OCI-LY7 (cell line): ENCODE measurements around the gene MBD3. TPM values are rescaled to one million over a fixed set of nuclear protein-coding genes. Genes with fewer than 3 reads are reported as not detected.

Source experiments
- BruUV-seq: library from RNA; stranded (reverse); fragments of 400-500 nt; replicated peaks from 2 replicates; lab custom pipeline; 2021; lab: Mats Ljungman, UMichigan
- CTCF ChIA-PET: fragments of 300-600 bp; sonication (Branson Sonifier 250); formaldehyde crosslinking; loops from one replicate; lab custom pipeline; 2022; ENCODE audit warnings: antibody characterized with exemption; ENCODE audit not compliant: unreplicated experiment; lab: Charles Lee
- POLR2A ChIA-PET: fragments of 300-600 bp; sonication (Branson Sonifier 250); formaldehyde crosslinking; loops from one replicate; lab custom pipeline; 2022; ENCODE audit warnings: antibody characterized with exemption; lab: Charles Lee
- DNase-seq: peaks from one replicate; pipeline ENCODE4 v3.0.0-alpha.2; 2015; ENCODE audit warnings: low spot score
- H2AFZ ChIP-seq: fragments of 200-600 bp; sonication (generic), shearing (Covaris generic); 2 replicates; pipeline ENCODE4 v1.6.1; 2014; ENCODE audit warnings: mild to moderate bottlenecking, antibody characterized with exemption, low read length, moderate library complexity
- H3K27ac ChIP-seq: fragments of 200-600 bp; sonication (generic); 2 replicates; pipeline ENCODE4 v1.5.1; 2014; ENCODE audit warnings: mixed run types, low read depth, mild to moderate bottlenecking, moderate library complexity, low read length, inconsistent platforms; ENCODE audit not compliant: poor library complexity, severe bottlenecking
- H3K36me3 ChIP-seq: fragments of 200-600 bp; sonication (generic); 2 replicates; pipeline ENCODE4 v1.6.1; 2014; ENCODE audit warnings: mild to moderate bottlenecking, antibody characterized with exemption, low read length, moderate library complexity, mixed read lengths; ENCODE audit not compliant: insufficient read depth
- H3K4me1 ChIP-seq: fragments of 200-600 bp; sonication (generic); 2 replicates; pipeline ENCODE4 v1.5.1; 2014; ENCODE audit warnings: mild to moderate bottlenecking, low read length; ENCODE audit not compliant: insufficient read depth, poor library complexity, severe bottlenecking
- H3K4me2 ChIP-seq: fragments of 200-600 bp; sonication (generic); 2 replicates; pipeline ENCODE4 v1.6.1; 2014; ENCODE audit warnings: mild to moderate bottlenecking, low read length
- H3K4me3 ChIP-seq: fragments of 200-600 bp; sonication (generic); 2 replicates; pipeline ENCODE4 v1.5.1; 2014; ENCODE audit warnings: mild to moderate bottlenecking, low read depth, low read length; ENCODE audit not compliant: poor library complexity, severe bottlenecking
- H3K79me2 ChIP-seq: fragments of 200-600 bp; sonication (generic); 2 replicates; pipeline ENCODE4 v1.6.1; 2016; ENCODE audit warnings: low read depth, mild to moderate bottlenecking, low read length, moderate library complexity, mixed read lengths; ENCODE audit not compliant: insufficient read depth
- H3K9me2 ChIP-seq: fragments of 200-600 bp; sonication (generic); 2 replicates; pipeline ENCODE4 v1.6.1; 2016; ENCODE audit warnings: mild to moderate bottlenecking, low read length, mixed read lengths; ENCODE audit not compliant: insufficient read depth
- H3K9me3 ChIP-seq: fragments of 200-600 bp; sonication (generic); 2 replicates; pipeline ENCODE4 v1.6.1; 2014; ENCODE audit warnings: mild to moderate bottlenecking, mixed run types, low read length, mixed read lengths
- H4K20me1 ChIP-seq: fragments of 200-600 bp; sonication (generic); 2 replicates; pipeline ENCODE4 v1.6.1; 2014; ENCODE audit warnings: mild to moderate bottlenecking, antibody characterized with exemption, low read length, moderate library complexity, mixed read lengths; ENCODE audit not compliant: insufficient read depth
- EZH2phosphoT487 ChIP-seq: fragments of 200-600 bp; sonication (generic); IDR thresholded peaks from 2 replicates; pipeline ENCODE4 v1.6.1; 2018; ENCODE audit warnings: low read depth, borderline replicate concordance, mild to moderate bottlenecking, mixed run types, antibody characterized with exemption, low read length, moderate library complexity, mixed read lengths
- intact Hi-C: fragments of 100-400 bp; cut with micrococcal nuclease; formaldehyde crosslinking; loops from one replicate; pipeline ENCODE4 v1.10.0; 2022; ENCODE audit not compliant: unreplicated experiment
- total RNA-seq, 2 experiments: library from RNA; depleted of rRNA in 1 of 2; stranded (reverse); fragments of >200 nt in 1 of 2; shearing (Covaris generic) in 1 of 2; gene quantifications; 2 replicates each; pipeline ENCODE4 v1.2.3, GENCODE V29; 2014 to 2022
- TF ChIP-seq, protein P1 (sequence below): fragments of 200-600 bp; sonication (generic); conservative IDR thresholded peaks from 2 replicates; pipeline ENCODE4 v1.5.1; 2014; ENCODE audit warnings: mild to moderate bottlenecking, antibody characterized with exemption, low read length, moderate library complexity, mixed read lengths

The MBD3 gene
- total RNA-seq, 2 experiments from 2014 or later, result 168 to 172 TPM

- Histone ChIP-seq H3K79me2 (no peaks in the 10 kb centered on the region), H3K9me3 (no peaks in the 10 kb centered on the region), H3K4me2 (peak overlapping the region; percentile 73), H3K27ac (no peak overlapping the region), H3K4me3 (peak overlapping the region; percentile 64), H3K9me2 (no peaks in the 10 kb centered on the region), H3K36me3 (no peaks in the 10 kb centered on the region), H3K4me1 (peaks cover 13% of the 10 kb centered on the region), H2AFZ (no peak overlapping the region), H4K20me1 (no peaks in the 10 kb centered on the region)
- ChIA-PET POLR2A (no interaction called here), CTCF (no interaction called here)
- TF ChIP-seq, protein P1, sequence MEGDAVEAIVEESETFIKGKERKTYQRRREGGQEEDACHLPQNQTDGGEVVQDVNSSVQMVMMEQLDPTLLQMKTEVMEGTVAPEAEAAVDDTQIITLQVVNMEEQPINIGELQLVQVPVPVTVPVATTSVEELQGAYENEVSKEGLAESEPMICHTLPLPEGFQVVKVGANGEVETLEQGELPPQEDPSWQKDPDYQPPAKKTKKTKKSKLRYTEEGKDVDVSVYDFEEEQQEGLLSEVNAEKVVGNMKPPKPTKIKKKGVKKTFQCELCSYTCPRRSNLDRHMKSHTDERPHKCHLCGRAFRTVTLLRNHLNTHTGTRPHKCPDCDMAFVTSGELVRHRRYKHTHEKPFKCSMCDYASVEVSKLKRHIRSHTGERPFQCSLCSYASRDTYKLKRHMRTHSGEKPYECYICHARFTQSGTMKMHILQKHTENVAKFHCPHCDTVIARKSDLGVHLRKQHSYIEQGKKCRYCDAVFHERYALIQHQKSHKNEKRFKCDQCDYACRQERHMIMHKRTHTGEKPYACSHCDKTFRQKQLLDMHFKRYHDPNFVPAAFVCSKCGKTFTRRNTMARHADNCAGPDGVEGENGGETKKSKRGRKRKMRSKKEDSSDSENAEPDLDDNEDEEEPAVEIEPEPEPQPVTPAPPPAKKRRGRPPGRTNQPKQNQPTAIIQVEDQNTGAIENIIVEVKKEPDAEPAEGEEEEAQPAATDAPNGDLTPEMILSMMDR, result no peak
- TF ChIP-seq EZH2phosphoT487, result no peak
- no peak for DNase-seq
- intact Hi-C loops, result no loop called here
- BruUV-seq, result no TSS peak
These were observed 25.4 kb downstream of the MBD3 start for GRCh38 chr19:1567116-1567847.

DNA sequence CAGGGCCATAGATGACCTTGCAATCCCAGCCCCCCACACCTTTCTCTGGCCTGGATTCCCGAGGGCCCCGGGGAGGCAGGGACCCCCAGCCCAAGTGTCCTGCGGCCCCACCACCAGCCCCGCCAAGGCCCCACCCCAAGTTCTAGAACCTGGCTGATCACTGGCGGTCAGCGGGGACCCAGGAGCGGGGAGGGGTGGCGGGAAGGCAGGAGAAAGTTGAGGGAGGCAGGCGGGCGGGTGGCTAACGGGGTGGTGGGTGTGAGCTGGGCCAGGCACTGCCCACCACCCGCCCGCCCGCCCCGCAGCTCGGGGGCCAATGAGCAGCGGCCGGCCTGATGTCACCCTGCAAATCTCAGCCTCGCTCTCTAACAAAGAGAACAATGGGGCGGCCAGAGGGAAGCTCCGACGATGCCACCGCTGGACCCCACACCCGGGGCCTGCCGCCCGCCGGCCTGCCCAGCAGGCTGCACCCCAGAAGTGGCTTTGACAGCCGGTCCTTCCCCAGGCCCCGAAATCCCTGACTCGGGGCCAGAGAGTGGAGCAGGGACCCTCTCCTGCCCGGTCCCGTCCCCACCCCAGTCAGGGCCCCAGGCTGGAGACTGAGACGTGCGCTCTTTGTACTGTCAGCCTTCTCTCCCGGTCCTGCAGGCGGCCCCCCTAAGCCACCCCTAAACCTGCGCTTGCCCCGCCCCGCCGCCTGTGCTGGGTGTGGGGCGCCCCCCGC lies 26.1 kb downstream of the MBD3 start:
- H3K79me2 ChIP-seq, result no peaks in the 10 kb centered on the region
- H4K20me1 ChIP-seq, result no peaks in the 10 kb centered on the region
- TF ChIP-seq, protein P1, result no peak
- no peak for TF ChIP-seq EZH2phosphoT487
- peaks cover 13% of the 10 kb centered on the region for H3K4me1 ChIP-seq
- H2AFZ ChIP-seq, result no peak overlapping the region
- no TSS peak for BruUV-seq
- CTCF ChIA-PET, result no interaction called here
- peak overlapping the region; percentile 64 for H3K4me3 ChIP-seq
- no peaks in the 10 kb centered on the region for H3K9me3 ChIP-seq
- intact Hi-C loops, result no loop called here
- no peaks in the 10 kb centered on the region for H3K9me2 ChIP-seq
- no peaks in the 10 kb centered on the region for H3K36me3 ChIP-seq
- POLR2A ChIA-PET, result no interaction called here
- peak overlapping the region; percentile 73 for H3K4me2 ChIP-seq
- no peak overlapping the region for H3K27ac ChIP-seq
- no peak for DNase-seq

- Histone ChIP-seq H3K4me1 (peaks cover 6% of the 10 kb centered on the region), H3K9me3 (no peaks in the 10 kb centered on the region), H3K27ac (no peak overlapping the region), H3K36me3 (no peaks in the 10 kb centered on the region), H3K4me3 (no peak overlapping the region), H3K79me2 (no peaks in the 10 kb centered on the region), H3K9me2 (no peaks in the 10 kb centered on the region), H2AFZ (no peak overlapping the region), H4K20me1 (no peaks in the 10 kb centered on the region), H3K4me2 (no peak overlapping the region)
- BruUV-seq, result no TSS peak
- no peak for DNase-seq
- ChIA-PET CTCF (no interaction called here), POLR2A (no interaction called here)
- intact Hi-C loops, result no loop called here
- no peak for TF ChIP-seq EZH2phosphoT487
- TF ChIP-seq, protein P1, result no peak
These were observed 29.4 kb downstream of the MBD3 start for GRCh38 chr19:1563251-1563650.
